Left hindlimb (tissue), 1 donor: ENCODE data around the gene YEATS2.
A peak's percentile ranks its signal among the peaks of the same experiment; 100 is the strongest.

Experiments
- DNase-seq: peaks from one replicate; pipeline ENCODE4 v3.0.0-alpha.2; 2018

YEATS2 gene

GRCh38 chr3:183815563-183815940 is 118.0 kb downstream of the YEATS2 start:
- DNase-seq = no peak

GRCh38 chr3:183815951-183816475 is 118.4 kb downstream of the YEATS2 start:
- DNase-seq = no peak

- DNase-seq = no peak
Measured at GRCh38 chr3:183816681-183817510, 119.3 kb downstream of the YEATS2 start.

GRCh38 chr3:183817639-183818038 is 120.0 kb downstream of the YEATS2 start:
- DNase-seq = no peak

GRCh38 chr3:183818041-183818620 is 120.5 kb downstream of the YEATS2 start:
- no peak for DNase-seq

GRCh38 chr3:183818706-183819624 is 121.4 kb downstream of the YEATS2 start:
- DNase-seq = no peak

GRCh38 chr3:183819831-183820230 is 122.2 kb downstream of the YEATS2 start:
- no peak for DNase-seq

GRCh38 chr3:183822631-183823030 is 125.0 kb downstream of the YEATS2 start:
- DNase-seq = no peak

- DNase-seq = no peak
Measured at GRCh38 chr3:183823963-183824362, 126.4 kb downstream of the YEATS2 start.

- DNase-seq = peak; percentile 50
Measured at GRCh38 chr3:183824761-183825455, 127.3 kb downstream of the YEATS2 start.

GRCh38 chr3:183825456-183826161 is 128.0 kb downstream of the YEATS2 start, which contains the start of gene MAP6D1:
TSS of gene MAP6D1 (minus strand) at chr3:183825577. CDS start at chr3:183825547, 30 bp downstream.
- DNase-seq = peak; percentile 67

GRCh38 chr3:183826448-183827250 is 129.1 kb downstream of the YEATS2 start:
- DNase-seq = no peak

- no peak for DNase-seq
Measured at GRCh38 chr3:183827809-183828537, 130.4 kb downstream of the YEATS2 start.

GRCh38 chr3:183828538-183828870 is 130.9 kb downstream of the YEATS2 start:
- DNase-seq = no peak

- no peak for DNase-seq
Measured at GRCh38 chr3:183829466-183829865, 131.9 kb downstream of the YEATS2 start.

- DNase-seq = no peak
Measured at GRCh38 chr3:183830187-183830586, 132.6 kb downstream of the YEATS2 start.

GRCh38 chr3:183833516-183833915 is 135.9 kb downstream of the YEATS2 start:
- no peak for DNase-seq

- DNase-seq = no peak
Measured at GRCh38 chr3:183837390-183837789, 139.8 kb downstream of the YEATS2 start.

- DNase-seq = no peak
Measured at GRCh38 chr3:183837894-183838293, 140.3 kb downstream of the YEATS2 start.

GRCh38 chr3:183839751-183840150 is 142.2 kb downstream of the YEATS2 start:
- no peak for DNase-seq
